Kidney glomerular epithelial cell (primary cell): Measurements from ENCODE around the gene LRGUK.
"Not testable (repeated sequence)": the region's sequence is repeated elsewhere in the genome, so short reads cannot be mapped to it uniquely, and the experiment has no call there.

Experiments used
- DNase-seq: peaks from one replicate; lab custom pipeline; 2025; lab: John Stamatoyannopoulos, UW

LRGUK gene

GRCh38 chr7:134245253-134245652 is 118.1 kb downstream of the LRGUK start:
- DNase-seq = no peak

- no peak for DNase-seq
Measured at GRCh38 chr7:134246347-134246746, 119.2 kb downstream of the LRGUK start.

GRCh38 chr7:134246761-134247160 is 119.6 kb downstream of the LRGUK start:
- DNase-seq = no peak

DNA sequence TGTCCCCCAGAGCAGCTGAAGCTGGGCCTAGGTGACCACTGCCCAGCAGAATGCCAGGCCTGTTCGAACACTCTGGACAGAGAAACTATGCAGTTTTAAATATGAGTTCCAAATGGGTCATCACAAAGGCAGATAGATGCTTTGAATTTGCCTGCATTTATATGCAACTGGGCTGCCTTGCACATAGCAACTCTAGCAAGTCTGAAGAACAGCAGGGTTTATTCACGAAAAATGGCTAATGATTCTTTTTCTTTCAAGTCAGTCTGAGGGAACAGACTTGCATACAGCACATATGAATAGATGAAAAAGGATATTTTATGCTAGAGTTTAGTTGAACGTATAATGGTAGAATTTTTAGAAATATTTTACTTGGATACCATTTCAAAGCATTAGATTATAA is 121.1 kb downstream of the LRGUK start:
- DNase-seq = no peak

GRCh38 chr7:134254311-134254710 is 127.2 kb downstream of the LRGUK start:
- no peak for DNase-seq

DNA sequence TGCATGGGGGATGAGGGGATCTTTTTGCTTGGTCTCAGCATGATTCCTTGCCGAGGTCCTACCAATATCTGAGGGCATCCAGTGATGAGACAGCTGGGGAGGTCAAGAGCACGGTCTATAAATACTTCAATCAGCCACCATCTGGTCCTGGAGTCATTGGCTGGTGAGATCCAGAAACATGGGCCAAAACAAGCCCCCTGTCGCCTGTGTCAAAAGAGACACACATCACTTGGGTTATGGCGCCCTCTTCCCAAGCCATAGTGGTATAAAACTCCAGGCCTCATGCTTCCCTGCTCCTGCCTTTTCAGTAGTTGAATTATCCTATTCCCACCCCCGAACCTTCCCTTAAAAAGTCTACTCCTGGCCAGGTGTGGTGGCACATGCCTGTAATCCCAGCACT is 128.7 kb downstream of the LRGUK start:
- DNase-seq = no peak

GRCh38 chr7:134262322-134262721 is 135.2 kb downstream of the LRGUK start:
- DNase-seq = no peak

- no peak for DNase-seq
Measured at GRCh38 chr7:134276951-134277350, 149.8 kb downstream of the LRGUK start.

- DNase-seq = no peak
Measured at GRCh38 chr7:134278502-134279153, 151.5 kb downstream of the LRGUK start.

DNA sequence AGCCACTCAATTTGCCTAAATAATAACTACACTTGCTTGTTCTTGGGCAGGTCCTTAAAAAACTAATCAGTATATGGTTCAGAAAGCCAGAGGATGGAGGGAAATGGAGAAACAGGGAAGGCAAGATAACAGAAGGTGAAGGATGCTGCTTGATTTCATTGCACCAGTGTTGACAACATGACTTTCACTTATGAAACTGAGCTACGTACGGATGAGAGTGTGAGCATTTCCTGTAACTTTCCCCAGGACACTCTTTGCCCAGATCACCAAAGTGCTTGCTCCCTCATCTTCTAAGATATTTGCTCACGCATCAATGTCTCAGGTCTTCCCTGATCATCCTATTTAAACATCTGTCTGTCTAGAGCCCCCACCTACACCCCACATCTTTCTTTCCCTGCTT is 152.2 kb downstream of the LRGUK start:
- no peak for DNase-seq

- no peak for DNase-seq
Measured at GRCh38 chr7:134279898-134280297, 152.8 kb downstream of the LRGUK start.

DNA sequence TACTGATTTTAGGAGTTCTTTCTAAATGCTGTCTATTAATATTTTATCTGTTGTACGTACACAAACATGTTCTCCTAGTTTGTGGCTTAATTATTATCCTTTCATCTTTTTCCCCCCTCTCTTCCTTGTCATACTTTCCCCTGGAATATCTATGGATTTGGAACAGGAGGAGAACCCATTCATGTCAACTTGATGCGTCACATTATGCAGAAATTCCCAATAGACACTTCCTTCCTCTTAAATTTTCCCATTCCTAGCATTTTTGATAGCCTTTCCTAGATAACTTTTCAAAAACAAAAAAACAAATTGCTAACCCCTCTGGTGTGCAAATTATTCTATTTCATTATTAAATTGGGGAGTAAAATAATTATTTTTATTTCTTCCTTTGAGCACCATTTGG is 153.4 kb downstream of the LRGUK start:
- DNase-seq = no peak

- no peak for DNase-seq
Measured at GRCh38 chr7:134284011-134284410, 156.9 kb downstream of the LRGUK start.

GRCh38 chr7:134284952-134285351 is 157.8 kb downstream of the LRGUK start:
- no peak for DNase-seq

- DNase-seq = no peak
Measured at GRCh38 chr7:134287916-134288659, 160.9 kb downstream of the LRGUK start.

DNA sequence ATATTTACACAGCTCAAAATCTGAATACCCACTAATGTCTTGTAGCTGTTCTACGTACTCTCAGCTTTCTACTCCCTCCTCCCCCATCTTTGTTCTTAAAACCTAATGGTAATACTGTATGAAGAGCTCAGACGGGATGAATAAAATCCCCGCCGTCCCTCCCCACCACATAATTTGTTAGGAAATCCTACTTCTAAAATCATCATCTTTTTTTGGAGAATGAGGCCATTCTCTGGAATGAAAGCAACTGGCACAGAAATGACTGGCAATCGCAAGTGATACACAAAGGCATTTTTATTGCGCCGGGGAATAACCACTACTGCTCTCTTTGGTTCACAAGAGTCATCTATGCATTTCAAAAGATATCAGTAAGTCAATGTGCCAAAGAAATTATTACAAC is 162.3 kb downstream of the LRGUK start:
- no peak for DNase-seq

DNA sequence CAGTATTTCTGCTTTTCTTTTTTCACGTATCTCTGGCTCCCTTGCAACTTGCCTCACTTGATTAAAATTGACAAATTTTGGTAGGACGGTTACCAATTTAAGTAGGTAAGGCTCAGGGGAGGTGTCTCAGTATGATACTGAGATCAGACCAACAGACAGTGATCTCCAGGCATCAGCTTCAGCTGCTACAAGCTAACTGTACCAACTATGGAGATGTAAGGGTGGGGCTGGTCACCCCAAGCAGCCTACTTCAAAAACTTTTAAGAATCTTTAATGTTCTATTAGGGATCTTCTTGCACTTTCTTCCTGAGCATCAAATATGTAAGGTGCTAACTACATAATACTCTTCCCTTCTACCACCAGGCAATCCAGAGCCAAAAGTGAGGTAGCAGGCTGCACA is 162.7 kb downstream of the LRGUK start:
- DNase-seq = no peak

DNA sequence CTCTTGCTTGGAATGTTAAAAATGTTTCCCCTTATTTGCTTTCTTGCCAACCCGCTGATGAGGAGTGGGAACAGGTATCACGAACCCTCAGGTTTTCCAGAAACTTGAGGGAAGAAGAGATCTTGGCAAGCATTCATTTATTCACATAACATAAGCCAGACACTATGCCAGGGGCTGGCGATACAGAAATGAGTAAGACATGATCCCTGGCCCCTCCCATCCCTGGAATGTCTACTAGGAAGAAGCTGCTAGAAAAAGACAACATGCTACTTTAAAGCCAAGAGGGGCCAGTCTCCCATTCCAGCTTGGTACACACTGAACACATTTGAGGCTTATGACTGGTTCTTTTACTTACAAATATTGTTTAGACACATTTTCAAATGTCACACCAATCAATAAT is 163.1 kb downstream of the LRGUK start:
- DNase-seq = no peak

DNA sequence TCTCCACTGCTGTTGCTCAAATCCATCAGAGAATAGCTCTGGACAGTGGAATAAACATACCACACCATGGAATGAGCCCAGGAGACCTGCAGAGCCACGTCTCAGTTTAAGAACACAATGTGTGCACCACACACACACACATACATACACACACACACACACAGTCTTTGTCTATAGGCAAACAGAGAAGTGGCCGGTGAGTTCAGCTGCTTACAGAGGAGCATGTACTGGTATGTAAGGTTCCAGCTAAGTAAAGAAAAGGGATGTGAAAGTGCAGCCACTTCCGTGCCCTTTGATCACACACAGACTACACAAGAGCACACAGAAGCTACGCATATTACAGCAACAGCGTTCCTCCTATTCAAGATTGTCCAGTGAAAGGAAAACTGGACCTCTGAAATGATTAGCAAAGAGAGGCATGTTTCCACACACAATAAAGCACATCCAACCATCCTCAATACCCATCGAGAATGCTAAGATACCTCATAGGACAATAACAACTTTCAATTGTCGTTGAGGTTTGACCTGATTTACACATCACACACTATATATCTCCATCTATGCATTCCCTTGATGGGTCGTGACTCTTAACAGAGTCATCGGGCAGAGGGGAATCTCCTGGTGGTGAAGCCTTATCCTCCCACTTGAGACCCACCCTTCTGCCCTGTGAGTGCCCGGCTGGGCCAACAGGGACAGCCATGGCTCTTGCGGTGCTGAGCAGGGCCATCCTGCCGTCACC is 166.0 kb downstream of the LRGUK start:
- no peak for DNase-seq

GRCh38 chr7:134295982-134296381 is 168.8 kb downstream of the LRGUK start:
- not testable (repeated sequence) for DNase-seq

DNA sequence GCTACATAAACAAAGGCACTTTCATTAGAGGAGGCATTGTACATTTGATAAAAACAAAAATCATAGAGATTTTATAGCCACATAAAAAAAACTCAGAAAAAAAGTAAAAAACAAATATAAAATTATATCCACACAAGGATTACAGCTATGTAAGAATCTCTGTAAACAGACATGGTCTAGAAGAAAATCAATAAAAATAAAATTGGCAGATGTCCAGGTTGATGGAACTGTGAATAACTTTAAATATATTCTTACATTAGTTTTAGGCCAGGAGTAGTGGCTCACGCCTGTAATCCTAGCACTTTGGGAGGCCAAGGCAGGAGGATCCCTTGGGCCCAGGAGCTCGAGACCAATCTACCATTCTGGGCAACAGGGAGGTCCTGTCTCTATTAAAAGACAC is 170.3 kb downstream of the LRGUK start:
- DNase-seq = no peak

GRCh38 chr7:134298902-134299683 is 172.0 kb downstream of the LRGUK start:
- DNase-seq = no peak
